Stimulated activated CD4-positive, alpha-beta T cell treated with anti-CD3 and anti-CD28 coated beads, Interleukin-4, amount 100 ng/mL, for 1 hour (primary cell): ENCODE results near the gene RNF113B.

ENCODE experiments used
- DNase-seq: peaks from one replicate; pipeline ENCODE4 v3.0.0-alpha.2; 2020

Gene RNF113B

DNA sequence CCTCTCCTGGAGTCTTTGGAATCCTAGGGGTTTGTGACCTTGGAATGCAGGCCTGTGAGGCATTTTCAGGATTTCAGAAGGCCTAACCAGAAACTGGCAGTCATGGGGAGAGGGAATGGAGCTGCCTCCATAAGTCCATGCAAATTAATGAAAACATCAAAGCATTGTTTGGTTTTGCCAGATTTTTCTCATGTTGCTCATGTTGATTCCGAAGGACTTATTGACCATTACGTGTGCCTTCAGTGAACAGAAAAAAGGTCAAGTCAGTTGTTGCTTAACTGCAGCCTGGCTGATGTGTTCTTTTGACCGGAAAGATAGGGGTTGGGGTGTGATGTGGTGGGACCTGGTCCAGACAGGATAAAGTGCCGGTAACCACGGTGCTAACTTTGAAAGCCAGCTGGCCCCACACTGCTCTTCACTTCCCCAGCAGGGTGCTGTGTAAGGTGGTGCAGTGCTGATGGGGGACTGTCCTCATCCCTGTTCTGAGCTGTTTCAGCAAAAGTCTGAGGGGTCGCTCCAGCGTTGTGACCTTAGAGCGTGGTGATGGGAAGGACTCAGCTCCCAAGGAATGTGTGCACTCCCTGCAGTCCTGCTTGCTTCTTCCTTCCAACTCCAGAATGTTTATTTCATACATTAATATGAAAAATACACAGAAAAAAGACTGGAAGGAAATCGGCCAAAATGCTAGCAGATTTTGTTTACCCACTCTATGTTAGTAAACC is 3.5 kb downstream of the RNF113B start:
- DNase-seq = no peak

DNA sequence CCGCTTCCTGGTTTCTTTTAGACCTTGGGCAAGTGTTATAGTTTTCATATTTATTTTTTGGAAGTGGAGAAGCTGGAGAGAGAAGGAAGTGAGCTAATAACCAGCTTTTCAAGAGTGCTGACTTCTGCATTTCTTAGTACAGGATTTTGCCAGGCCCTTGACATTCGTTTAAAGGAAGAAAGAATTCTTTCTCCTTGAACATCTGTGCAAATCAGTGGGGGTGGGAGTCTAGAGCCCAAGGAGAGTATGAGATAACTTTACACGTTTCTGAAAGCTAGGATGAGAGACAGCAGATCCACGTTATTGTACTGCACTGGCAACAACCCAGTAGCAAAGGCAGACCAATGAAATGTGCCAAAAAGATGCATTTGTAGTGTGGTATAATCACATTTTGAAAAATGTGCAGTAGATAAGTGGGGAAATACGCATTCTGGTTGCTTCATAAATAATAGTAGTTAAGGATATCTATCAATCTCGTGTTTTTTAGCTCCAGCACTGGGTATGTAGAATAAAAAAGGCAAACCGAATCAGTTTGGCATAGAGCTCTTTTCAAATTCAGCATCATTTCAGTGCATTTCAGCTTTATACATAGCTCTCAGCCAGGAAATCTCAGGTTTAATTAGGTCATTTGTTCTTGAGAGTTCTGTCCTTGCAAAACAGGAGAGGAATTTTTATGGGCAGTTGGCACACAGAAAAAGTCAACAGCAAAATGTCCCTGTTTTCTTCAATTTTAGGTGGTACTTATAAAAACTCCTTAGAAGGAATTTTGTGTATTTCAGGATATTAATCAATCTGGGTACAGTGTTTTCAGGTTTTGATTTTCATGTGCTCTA is 4.3 kb downstream of the RNF113B start:
- DNase-seq = no peak

DNA sequence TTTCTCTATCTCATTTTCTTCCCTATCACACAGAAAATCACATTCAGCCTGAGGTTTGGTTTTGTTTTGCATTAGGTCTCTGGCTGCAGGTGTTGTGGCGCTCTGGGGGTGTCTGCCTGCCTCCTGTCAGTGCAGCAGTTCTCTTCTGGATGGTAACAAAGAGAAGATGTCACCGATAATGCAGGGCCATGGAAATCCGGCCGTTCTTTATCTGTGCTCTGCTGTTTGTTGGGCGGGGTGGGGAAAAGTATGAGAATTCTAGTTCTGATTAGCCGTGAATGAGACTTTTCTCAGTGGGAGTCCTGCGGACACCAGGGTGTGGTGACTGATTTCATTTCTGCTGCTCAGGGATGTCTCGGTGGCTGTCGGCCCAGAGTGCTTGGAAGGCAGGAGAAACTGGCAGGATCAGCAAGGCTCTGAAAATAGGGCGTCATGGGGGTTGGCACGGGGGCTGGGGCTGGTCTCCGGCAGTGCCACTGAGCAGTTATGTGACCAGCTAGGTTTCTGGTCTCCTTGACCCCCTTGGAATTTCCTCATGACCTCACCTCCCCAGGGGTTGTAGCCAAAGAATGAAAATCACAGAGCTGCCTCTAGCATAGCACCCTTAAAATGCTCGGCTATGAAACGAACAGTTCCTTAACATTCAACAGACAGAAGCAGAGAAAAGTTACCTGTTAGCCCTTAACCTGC is 5.0 kb downstream of the RNF113B start:
- DNase-seq = no peak

DNA sequence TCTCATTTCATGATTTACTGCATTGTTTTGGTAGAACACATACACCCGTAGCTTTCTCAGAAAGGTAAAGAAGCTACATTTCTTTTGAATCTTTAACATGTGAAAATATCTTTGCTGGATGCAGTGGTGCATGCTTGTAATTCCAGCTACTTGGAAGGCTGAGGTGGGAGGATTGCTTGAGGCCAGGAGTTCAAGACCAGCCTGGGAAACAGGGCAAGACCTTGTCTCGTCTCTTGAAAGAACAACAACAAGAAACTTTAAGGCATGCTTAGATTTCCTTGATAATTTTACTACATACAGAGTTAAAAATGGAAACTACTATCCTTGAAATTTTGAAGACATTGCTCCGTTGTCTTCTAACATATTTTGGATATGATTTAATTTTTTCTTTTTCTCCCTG is 7.7 kb downstream of the RNF113B start:
- DNase-seq = no peak

DNA sequence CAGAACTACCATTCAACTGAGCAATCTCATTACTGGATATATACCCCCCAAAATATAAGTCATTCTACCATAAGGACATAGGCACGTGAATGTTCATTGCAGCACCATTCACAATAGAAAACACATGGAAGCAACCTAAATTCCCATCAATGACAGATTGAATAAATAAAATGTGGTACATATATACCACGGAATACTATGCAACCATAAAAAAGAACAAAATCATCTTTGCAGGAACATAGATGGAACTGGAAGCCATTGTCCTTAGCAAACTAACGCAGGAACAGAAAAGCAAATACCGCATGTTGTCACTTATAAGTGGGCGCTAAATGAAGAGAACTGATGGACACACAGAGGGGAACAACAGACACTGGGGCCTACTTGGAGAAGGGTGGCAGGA is 14.1 kb downstream of the RNF113B start:
- no peak for DNase-seq

DNA sequence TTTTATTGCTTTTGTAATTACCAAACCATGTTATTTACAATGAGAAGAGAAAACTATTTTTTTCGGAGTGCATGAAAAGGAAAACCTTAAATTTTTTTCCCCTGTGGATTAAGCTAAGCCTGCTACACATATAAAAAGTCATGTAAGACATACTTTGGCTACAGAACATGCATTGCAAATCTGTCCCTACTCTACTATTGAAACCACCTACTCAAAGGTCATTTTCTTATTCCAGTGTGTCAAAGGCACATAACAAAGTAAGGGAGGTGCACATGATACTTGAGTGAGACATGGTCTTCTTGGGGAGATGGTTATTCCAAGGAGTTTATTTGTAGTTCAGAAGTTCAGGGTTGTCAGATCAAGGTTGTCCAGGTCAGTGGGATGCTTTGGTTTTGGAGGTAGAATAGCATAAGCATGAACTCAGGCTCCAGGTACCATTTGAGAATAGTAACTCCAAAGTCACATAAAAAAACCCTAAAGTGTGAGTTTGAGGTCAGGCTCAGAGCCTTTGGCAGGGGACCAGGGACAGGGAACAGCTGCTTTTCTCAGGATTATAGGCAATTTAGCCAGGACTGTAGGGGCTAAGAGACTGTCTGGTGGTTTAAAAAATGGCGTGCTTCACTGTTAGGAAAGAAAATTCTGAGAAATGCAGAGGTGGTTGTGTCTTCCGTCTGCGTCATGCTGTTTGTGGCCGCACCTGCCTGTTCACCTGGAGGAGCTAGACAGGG is 18.7 kb downstream of the RNF113B start:
- DNase-seq = no peak

DNA sequence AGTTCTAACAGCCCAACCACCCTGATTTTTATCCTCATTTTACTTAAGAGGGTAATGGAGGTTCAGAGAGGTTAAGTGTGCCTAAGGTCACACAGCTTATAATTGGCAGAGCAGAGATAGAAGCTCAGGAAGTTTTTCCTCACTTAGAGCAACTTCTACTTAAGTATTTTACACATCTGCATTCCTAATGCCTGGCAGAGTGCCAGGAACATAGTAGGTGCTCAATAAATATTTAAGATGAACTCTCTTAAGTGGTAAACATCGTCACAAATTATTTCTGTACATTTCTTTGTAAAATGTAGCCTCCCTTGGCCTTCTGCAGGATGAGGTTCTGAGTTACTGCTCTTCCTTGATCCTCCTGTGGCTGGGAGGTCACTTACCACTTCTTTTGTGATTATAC is 19.5 kb downstream of the RNF113B start:
- no peak for DNase-seq

DNA sequence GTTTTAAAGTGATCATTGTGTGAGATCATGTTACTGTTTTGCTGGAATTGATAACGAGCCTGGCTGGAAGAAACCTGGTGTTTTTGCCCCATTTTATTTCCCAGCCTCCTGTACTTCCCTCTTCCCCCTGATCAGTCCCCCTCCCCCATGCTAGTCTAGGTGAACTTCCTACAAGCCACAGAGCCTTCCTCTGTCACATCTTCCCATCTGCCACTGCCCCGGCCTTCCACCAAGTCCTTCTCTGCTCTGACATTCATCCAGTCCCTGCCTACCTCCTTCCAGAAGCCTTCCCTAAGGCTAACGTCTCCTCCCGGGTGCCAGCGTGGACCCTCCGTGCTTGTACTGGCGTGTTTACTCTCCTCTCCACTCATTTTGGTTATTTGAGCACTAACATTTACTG is 19.9 kb downstream of the RNF113B start:
- DNase-seq = no peak

DNA sequence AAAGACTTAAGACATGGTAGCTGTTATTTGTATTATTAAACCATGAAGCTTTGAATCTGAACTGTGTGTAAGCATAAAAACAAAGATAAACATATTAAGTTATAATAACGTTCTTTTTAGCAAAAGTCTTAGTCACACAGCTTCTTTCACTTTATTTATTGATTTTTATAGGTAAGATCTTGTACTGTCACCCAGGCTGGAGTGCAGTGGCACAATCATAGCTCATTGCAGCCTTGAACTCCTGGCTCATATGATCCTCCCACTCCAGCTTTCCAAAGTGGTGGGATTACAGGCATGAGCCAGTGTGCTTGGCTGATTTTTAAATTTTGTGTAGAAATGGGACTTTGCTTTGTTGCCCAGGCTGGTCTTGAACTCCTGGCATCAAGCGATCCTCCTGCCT is 20.8 kb downstream of the RNF113B start:
- no peak for DNase-seq

DNA sequence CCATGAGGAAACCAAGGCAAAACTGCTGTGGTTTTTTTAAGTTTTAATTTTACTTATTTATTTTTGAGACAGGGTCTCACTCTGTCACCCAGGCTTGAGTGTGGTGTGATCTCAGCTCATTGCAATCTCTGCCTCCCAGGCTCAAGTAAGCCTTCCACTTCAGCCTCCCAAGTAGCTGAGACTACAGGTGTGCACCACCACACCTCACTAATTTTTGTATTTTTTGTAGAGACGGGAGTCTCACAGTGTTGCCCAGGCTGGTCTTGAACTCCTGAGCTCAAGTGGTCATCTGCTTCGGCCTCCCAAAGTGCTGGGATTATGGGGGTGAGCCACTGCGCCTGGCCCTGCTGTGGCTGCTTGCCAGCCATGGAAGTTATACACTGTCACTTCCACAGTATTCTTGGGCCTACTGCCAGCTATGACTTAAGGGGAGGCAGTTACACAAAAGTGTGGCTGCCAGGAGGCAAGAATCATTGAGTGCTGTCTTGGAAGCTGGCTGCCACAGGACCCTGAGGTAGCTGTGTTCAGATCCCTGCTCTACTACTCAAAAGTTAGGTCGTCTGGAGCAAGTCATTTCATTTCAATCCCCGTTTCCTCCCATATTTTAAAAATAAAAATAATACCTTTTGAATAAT is 21.5 kb downstream of the RNF113B start:
- DNase-seq = no peak

DNA sequence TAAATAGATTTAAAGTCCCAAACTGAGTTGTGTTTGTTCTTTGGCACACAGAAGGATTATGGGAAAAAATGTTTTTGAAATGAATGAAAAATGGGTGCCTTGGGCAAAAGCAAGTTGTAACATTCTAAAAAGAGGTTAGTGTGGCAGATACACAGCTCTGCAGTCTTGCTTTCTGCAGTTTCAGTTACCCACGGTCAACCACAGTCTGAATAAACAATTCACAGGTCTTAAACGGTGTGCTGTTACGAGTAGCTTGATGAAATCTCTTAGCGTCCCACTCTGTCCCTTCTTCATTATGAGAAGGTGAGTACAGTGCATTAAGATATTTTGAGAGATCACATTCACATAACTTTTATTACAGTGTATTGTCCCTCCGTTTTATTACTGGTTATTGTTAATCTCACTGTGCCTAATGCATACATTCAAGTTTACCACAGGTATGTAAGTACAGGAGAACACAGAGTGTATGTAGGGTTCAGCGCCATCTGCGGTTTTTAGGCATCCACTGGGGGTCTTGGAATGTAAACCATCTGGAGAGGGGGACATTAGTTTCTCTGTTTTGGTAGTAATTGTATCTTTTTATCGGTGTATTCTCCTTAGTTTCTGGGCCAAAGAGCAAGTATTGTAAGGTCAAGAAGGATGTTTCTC is 26.1 kb downstream of the RNF113B start:
- no peak for DNase-seq

DNA sequence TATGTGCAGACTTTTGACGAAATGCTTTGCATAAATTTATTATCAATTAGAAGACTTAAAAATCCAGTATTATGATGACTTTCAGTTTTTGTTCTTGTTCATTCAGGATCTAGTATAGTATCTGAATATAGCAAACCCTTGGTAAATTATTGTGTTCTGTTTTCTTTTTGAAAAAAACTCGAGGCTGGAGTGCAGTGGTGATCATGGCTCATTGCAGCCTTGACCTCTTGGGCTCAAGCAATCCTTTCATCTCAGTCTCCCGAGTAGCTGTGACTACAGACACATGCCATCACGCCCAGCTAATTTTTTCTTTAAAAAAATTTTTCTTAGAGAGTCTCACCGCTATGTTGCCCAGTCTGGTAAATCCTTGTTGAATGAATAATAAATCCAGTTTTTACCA is 29.5 kb downstream of the RNF113B start:
- DNase-seq = no peak

DNA sequence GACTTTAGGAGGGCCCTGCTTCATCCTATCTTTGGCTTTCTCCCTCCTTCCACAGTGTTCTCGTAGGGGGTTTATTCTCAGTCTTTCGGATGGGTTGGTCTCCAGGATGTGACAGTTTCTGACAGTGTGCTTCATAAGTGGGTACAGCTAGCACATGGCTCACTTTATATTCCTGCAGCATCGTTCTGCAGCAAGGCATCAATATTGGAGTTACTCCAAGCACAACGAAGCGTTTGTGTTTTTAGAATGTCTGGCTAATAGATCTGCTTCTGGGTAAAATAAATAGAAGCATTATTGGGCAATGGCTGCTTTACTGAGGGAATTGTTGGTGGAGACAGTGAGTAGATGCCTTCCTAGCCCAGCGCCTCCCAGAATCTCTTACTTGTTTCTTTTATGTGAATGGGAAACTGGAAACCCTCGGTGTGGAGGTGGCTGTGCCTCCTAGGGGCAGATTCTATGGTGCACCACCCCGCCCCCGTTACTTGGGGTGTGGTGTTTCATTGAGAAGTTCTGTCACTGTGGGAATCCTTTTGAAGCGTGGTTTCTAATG is 32.2 kb downstream of the RNF113B start:
- DNase-seq = no peak

DNA sequence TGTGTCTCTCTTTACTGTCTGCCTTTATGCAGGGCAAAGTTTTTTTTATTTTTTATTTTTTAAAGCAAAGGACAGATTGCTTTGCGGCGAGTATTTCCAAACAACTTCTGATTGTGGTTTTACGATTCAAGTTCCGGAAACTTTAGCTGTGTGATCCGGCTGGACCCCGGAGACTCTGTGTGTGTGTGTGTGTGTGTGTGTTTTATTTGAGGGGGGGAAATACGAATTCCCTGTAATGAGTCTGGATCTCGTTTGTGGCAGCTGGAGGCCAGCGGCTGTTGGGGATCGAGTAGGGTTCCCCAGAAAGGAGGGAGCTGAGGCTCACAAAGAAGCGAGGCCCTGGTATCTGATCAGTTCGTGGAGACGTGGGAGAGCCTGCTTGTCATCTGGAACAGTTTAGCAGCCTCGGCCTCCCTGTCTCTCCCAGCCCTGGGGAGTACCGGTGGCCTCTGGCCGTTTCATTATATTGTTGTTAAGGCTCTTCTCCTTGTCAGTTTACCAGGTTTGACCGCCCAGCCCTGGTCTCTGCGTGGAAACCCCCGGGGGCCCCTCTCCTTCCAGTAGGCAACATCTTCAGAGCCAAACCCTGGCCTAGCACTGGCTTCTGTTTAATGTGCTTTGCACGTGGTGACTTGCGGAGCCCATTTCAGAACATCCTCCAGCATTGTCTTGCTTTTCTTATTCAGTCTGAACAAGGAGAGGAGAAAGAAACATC is 32.9 kb downstream of the RNF113B start:
- DNase-seq = no peak

DNA sequence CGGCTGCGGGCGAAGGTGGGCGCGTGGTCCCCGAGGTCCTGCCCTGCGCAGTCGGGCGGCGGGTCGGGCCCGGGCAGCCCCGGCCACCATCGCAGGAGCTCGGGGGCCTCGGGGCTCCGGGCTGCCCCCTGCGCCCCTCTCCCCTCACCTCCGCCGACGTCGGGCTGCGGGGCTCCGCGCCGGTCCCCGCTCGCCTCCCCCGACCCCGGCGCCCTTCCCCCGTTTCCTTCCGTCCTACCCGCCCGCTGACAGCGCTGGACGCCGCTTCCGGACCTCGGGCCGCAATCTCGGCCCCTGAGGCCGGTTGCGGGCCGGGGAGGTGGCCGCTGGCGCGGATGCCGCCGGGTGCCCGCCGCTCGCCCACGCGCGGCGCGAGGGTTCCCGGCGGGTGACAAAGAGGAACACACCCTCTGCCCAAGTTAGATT is 33.5 kb downstream of the RNF113B start:
- DNase-seq = no peak

DNA sequence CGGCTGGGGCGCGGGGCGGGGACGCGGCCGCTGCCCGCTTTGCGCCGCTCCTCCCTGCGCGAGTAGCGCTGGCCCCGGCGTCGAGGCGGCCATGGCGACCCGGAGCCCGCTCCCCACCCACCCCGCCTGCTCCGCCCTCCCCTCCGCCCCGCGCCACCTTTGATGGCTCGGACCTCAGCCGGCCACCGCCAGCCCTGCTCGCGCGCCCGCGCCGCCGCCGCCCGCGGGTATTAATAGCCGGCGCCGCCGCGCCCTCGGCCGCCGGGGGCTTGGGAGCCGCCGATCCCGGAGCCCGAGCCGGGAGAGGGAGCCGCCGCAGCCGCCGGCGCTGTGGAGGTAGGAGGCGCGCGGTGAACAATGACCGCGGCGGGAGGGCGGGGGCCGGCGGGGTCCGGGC is 33.9 kb downstream of the RNF113B start:
- no peak for DNase-seq

DNA sequence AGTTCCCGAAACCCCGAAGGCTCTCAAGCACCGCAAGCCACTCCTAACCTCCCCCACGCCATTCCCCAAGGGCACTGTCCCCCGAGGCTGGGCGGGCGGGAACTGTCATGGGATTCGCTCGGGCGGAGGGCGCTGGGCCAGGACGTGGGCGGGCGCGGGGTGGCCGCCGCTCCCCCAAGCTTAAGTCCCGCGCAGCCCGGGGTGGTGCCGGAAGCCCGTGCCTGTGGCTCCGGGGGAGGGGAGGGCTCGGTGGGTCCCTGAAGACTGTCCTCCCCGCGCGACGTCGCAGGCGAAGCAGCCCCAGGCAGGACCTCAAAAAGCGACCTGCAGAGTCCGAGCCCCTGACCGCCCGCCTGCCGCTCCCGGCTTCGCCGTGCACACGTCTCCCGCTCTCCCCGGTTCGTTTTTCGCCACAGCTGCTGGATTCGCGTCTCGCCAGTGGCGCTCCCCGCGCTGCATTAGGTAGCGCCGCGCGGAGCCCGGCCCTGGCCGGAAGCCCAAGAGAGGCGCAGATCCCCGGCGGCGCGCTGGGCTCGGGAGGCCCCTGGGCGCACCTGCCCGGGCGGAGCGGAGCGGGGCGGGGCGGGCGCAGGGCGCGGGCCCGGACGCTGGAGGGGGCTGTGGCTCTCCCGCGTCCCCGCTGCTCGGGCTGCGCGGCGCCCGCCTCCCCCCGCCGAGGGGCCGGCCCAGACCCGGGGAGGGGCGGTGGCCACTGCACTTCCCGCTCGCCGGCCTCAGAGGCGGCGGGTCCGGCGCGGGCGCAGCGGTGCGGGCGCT is 34.5 kb downstream of the RNF113B start, which contains the start of gene FARP1:
Gene FARP1, plus strand, starts transcription at position 715 of the 777 bp plus-strand sequence. CDS start 70,149 bp downstream, outside the sequence.
- DNase-seq = peak; percentile 31

DNA sequence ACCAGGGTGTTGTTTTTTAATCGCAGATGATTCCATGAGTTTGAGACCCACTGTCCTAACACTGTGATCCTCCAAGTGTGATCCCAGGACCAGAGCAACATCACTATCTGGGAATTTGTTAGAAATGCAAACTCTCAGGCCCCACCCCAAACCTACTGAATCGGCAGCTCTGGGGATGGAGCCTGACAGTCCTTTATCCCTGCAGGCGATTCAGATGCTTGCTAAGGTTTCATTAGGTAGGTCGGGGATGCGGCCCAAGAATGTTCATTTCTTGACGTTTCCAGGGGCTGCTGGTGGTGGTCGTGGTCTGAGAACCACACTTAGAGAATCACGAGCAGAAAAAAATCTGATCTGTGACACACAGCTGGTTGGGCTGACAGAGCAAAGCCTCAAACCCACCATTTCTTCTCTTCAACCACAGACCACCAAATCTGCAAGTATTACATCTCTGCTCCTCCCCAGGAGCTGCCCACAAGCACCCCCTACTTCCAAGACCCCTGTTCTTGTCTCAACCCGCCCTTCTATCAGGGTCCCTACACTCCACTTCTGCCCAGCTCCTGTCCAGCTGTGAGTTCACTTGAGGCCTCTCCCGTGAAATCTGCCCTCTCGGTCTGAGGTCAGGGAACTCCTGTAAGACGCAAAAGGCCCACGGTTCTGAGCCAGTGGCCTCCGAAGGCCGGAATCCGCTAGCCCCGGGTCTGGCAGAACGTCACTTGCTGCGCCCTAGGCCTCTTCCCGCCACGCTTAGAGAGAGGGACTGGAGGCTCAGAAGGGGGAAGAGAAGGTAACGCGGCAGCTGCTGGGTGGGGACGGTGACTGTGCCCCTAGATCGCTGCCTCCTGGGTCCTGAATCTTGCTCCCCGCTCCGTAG is 35.3 kb downstream of the RNF113B start:
- no peak for DNase-seq

DNA sequence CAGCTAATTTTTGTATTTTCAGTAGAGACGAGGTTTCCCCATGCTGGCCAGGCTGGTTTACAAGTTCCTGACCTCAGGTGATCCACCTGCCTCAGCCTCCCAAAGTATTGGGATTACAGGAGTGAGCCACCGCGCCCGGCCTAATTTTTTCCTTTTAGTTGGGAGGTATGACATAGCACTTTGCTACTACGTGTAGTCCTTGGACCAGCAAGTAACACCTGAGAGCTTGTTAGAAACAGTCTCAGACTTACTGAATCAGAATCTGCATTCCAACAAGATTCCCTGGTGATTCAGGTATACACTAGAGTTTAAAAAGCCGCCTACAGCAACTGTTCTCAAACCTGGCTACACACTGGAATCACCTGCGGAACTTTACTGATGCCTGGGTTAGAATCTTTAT is 36.0 kb downstream of the RNF113B start:
- no peak for DNase-seq
